Stimulated activated CD4-positive, alpha-beta T cell treated with anti-CD3 and anti-CD28 coated beads, Interleukin-15, amount 100 ng/mL, for 48 hours (primary cell): ENCODE results near the gene TBXAS1.

ENCODE experiments used
- DNase-seq, 2 donors: peaks; one replicate each; pipeline ENCODE4 v3.0.0-alpha.2; 2020; ENCODE audit warnings: low read depth in 2 of 2

TBXAS1 gene

DNA sequence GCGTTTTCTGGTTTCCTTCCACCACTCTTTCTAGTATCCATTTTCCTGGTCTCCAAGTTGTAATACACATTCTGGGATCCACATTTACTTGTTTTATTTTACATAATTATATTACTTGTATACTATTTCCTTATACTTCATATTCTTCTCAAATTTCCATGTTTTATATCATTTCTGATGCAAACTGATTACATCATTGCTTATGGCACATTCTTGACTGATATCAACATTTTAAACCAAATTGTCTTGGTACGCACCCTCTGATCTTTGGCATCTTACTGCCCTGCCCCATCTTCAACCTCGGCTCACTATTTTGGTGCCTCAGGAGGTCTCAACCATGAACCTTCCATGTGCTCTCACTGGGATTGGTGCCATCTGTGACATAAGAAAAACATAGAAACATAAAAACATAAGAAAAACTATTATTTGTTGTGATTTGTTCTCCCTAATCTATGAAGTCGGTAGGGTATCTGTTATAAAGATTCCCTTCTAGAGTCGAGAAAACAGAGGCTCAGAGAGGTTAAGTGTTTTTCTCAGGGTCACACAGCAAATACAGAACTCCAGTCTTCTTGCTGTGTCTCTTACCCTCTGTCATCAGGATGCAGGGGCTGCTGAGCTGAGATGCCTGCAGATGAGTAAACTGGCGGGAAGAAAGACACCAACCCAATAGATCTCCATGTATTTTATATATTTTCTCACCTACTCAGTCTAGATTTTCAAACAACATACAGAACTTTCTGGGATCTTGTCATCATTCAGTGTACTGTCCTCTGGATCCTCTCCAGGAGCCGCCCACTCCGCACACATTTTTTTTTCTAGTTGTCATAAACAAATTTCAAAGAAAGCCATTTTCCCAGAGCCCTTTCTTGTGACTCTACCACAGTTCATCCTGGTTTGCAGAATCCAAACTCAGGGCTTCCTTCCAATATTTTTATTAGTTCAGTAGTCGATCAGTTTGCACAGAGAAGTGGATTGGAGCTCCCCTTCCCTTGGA, 154.2 kb downstream of the TBXAS1 start:
- no peak for DNase-seq

DNA sequence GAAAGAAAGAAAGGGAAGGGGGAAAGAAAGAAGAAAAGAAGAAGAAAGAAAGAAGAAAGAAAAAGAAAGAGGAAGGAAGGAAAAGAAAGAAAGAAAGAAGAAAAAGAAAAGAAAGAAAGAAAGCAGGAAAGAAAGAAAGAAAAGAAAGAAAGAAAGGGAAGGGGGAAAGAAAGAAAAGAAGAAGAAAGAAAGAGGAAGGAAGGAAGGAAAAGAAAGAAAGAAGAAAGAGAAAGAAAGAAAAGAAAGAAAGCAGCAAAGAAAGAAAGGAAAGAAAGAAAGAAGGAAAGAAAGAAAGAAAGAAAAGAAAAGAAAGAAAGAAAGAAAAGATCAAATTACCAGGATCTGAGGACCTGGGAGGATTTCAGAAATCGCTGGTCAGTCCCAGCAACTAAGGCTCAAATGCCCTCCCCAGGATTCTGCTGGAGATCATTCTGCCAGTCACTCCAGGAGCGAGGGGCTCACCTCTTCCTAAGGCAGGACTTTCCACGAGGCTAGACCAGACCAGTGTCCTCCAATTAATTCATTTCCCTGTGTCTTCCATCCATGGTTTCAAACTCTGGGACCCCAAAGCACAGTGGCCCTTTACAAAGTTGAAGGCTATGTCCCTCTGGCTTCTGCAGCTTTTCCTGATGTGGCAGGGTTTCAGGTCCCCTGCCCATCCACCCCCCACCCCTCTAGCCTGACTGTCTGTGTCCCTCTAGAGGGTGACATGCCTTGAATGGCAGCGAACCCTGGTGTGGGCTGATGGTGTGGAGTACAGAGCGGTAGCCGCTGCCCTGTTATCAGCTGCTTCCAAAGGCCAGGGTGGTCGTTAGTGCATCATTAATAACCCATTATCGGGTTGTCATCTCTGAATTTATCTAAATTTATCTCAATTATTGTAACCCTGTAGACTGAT, 155.8 kb downstream of the TBXAS1 start:
- no peak for DNase-seq

DNA sequence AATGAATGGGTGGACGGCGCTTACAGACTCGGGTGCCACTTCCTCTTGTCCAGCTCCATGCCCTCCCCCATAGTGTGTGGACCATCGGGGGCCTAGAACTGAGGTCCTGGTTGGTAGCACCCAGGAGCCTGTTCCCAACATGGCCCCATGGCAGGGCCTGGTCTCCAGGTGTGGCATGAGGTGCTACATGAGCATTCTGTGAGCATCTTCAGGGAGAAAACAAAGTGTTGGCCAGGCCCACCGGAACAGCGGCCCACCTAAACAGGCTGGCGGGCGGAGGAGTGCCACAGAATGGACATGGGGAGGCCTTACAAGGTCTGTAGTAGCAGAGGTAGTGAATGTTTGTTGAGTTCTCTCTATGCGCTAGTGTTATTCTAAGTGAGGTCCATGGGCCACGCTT, 156.7 kb downstream of the TBXAS1 start:
- no peak for DNase-seq

DNA sequence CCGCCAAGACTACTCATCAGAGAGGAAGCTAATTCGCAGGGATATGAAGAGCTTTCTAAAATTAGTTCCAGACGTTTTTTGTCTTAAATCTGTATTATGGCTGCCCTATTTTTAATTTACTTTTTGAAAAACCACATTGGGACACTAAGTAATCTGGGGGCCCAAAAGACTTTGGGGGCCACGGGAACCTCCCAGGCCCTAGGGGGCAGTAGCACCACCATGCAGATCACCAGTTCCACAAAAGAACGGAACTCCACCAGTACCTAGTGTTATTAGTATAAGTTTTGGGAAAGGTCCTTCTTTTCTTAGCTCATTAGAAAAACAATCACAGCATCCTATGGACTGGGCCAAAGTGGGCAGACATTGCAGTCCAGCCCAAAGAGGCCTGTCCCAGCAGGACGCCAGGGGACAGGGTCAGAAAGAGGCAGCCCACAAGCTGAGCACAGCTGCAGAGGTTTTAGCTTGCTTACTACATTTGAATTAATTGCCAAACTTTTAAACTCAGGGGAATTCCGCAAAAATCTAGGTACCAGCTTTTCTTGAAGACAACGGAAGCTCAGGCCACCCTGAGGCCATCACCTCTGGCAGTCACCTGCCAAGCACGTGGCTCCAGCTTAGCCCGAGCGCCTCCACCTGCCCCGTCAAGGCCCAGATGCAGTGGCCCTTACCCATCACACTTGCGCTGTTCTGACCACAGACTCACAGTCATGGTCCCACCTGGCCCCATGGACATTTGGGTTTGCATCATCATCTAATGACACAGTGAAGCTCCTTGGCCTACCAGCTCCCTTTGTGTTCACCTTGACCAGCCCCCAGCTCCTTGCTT, 158.8 kb downstream of the TBXAS1 start:
- no peak for DNase-seq

DNA sequence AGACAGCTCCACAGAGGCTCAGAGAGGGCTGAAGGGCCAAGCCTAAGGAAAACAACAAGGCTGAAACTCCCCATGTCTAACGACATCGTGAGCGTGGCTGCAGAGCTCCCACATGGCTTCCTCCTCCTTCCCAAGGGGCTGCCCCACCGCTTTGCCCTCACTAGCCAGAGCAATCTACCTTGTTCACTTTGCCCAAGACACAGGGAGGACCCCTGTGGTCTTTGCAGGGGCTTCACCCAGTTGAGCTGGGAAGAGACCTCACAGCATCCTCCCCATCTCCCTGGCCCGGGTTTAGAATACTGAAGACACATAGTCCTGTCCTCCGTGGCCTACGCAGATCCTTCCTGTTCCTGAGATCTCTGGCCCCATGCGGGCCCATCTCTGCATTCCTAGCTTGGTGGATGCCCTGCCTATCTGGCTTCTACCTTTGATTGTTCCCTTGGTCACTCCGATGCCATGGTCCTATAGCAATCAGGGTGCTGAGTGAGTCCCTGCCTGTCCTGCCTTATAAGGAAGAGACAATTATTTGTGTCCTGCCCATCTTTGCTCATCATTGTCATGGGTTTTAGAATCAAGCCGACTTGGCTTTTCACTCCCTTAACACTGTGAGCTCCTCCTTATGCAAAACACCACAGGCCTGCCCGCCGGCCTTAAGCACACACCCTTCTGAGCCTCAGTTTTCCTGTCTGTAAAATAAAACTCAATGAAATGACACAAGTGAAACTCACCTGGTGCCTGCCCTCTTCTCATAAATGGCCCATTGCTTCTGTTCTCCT, 160.5 kb downstream of the TBXAS1 start:
- DNase-seq: no peak

DNA sequence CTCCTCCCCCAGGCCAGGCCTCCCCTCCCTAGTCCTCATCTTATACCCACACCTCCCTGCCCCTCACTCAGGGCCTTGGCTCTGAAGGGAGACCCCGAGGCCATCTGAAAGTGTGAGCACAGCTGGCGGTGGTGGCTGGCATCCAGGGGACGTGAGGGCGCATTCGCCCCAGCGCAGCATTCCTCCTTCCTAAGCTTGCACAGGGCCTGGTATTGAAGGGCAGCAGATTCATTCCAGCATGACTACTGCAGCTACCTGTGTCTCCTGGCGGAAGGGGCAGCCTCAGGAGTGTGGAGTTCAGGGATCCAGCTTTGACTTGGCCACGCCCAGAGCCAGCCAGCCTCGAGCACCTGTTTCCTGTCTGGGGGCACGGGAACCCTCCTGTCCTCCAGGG, 161.1 kb downstream of the TBXAS1 start:
- no peak for DNase-seq

DNA sequence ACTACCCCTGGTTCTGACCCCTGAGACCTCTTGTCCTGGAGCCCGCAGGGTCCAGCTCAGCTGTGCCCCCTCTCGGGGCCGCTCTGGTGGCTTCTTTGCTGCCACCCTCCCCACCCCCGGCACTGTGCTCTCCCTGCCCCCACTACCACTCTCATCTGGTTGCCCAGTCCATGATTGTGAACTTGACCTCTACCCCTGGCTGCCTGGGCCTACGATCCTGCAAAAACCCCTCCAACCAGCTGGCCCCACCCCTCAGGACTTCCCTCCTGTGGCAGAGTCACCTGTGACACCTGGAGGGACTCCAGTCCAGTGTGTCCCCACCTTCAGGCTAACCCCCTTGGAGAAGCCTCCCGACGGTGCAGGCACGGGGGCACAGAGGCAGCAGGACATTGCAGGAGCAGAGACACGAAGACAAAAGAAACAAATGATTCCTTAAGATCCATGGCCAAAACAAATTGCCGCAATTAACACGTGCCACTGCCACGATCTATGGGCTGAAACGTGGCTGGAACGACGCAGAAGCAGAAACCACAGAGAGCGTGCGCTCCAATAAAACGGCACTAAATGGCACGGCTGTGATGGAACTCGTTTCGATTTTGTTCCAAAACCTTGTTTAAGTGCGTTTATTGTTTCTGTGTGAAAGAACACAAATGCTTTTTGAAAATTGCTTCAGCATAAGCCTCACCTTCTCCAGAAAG, 161.7 kb downstream of the TBXAS1 start:
- no peak for DNase-seq

DNA sequence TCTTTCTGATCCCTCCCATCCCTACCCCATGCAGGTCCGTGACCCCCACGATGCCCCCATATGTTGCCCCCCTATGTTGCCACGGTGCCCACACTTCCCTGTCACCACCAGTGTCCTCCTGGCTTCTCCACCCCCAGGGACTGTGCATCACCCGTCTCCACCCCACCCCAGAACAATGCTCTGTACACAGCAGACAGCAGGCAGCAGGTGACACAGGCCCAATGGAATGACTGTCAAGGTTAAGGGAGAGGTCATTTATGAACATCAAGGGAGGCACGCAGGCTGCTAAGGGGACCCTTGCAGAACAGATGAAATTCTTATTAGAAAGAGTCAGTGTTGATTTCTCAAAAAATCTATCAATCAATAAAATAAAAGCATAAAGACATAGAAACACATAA, 162.2 kb downstream of the TBXAS1 start:
- no peak for DNase-seq

DNA sequence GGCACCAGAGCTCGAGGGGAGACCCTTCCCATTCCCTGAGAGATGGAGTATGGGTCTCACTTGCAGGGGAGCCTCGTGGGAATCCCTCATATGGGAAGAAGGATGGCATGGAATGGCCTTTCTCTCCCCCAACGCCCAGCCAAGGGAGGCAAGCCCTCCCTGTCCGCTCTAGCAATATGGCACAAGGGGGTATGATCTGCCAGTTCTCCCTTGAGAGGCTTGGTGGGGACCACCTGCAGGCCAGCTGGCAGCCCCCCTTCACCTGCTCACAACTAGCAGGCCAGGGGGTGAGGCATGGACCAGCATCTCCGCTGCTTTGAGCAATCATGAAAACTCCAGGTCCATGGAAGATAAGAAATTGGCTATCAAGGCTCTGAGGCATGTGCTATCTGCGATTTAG, 162.8 kb downstream of the TBXAS1 start:
- DNase-seq: no peak

DNA sequence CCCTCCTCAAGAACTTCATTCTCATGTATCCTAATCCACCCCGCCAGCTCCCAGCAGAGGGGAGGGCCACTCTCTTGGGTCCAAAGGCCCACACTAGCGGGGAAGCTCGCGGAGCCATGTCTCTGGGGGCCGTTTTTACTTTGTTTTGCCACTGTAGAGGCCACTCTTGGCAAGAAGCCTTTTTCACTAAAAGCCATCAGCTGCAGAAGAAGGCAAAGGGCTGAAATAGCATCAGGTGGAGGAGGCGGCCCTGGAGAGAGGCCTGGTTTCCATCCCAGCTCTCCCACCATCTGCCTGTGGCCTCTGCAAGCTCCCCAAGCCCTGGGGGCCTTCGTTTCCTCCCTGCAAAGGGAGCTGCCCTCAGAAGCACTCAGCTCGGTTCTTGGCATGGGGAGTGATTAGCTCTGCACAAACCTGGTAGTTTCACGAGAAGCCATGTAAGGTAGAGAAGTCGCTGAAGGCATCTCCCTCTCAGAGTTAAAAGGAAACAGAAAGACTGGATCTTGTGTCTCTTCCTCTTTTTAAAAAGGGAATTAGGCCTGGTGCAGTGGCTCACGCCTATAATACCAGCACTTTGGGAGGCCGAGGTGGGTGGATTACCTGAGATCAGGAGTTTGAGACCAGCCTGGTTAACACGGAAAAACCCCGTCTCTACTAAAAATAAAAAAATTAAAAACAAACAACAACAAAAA, 163.4 kb downstream of the TBXAS1 start:
- no peak for DNase-seq

DNA sequence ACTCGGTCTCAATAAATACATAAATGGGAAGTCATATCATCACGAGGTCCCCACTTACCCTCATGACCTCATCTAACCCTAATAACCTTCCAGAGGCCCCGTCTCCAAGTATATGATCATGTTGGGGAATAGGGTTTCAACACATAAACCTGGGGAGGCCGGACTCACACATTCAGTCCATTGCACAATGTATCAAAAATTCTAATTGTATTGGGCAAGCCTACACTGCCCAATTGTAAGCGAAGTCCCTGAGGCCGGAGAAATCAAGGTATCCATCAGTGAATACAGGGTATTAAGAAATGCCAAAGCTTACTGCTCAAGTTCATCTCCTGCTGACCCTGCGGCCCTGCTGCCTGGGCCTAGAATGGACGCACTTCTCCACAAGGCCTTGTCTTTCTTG, 164.1 kb downstream of the TBXAS1 start:
- DNase-seq: no peak

DNA sequence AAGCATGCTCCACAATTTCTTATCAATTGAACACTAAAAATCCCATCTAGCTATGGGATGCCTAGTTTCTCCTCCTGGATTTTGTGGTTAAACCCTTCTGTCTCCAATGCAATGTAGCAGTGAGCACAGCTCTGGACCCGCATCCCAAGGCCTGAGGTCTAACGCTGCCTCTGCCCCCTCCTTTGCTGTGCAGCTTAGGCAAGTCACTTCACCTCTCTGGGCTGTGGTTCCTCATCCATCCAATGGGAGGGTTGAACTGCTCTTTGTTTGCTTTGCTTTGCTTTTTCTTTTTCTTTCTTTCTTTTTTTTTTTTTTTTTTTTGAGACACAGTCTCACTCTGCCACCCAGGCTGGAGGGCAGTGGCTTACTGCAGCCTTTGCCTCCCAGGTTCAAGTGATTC, 164.5 kb downstream of the TBXAS1 start:
- no peak for DNase-seq

DNA sequence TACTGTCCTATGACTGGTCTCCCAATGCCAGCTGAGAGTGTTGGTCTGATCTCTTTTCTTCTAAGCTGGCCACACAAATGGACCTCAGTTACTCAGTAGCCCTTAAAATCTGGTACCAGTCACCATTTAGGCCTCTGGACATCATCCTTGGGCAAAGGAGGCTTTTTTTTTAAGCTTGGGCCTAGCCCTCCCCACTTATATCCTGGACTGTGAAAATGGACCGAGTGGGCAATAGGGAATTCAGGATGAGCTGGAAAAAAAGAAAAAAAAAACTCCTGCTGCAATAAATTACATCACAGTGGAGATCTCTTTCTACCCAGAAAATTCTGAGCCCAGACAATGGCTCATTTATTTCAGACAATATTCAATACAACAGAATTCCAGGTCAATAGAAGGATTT, 165.3 kb downstream of the TBXAS1 start:
- DNase-seq: no peak

DNA sequence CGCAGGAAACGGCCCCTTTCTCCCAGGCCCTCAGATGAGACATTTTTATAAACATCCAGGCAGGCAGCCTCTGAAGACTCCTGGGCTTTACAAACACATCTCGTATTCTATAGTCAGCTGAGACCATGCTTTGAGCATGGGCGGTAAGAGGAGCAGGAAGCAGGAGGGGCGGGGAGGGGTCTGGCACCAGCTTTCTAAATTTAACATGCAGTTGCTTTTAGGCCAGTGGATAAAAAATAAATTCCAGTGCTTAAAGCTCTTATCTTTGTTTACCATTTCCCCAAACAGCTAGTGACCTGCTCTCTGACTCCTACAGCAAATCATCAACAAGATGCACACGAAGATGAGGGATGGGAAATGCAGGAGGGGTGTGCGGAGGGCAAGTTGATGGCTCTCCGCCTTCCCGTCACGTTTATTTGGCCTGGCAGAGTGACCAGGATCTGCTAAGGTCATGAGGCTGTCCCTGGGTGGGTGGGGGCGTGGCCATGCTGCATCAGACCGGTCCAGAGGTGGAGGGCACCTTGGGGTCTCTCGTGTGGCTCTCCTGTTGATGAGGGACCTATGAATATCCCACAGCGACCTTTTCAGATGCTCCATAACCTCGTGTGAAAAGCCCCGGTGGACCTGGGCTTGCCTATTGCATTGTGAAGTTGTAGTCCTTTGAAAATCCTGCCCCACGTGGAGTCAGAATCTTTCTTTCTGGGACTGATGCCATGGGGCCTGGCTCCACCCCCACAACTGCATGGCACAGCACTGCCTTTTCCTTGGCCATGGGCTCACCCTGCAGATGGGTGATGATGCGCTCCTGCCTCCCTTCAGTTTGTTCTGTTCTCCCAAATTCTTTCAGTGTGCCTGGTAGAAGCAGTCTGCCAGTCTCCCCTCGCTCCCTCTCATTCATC, 166.2 kb downstream of the TBXAS1 start:
- no peak for DNase-seq

DNA sequence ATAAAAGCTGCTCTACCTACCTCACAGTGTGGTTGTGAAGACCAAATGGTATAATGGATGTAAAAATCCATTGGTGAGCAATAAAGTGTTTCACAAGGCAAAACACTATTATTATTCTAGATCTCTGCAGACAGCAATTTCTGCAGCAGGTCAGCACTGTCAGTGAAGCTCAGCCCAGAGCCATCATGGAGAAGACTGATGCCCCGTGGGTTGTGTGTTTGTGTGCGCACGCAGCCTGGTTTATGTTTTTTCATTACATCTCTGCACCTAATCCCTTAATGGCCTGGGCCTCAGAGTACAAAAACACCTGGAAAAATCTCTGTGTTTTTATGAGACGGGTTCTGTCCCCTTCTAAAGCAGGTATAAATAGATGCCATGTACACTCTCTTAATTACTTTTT, 169.5 kb downstream of the TBXAS1 start:
- no peak for DNase-seq

DNA sequence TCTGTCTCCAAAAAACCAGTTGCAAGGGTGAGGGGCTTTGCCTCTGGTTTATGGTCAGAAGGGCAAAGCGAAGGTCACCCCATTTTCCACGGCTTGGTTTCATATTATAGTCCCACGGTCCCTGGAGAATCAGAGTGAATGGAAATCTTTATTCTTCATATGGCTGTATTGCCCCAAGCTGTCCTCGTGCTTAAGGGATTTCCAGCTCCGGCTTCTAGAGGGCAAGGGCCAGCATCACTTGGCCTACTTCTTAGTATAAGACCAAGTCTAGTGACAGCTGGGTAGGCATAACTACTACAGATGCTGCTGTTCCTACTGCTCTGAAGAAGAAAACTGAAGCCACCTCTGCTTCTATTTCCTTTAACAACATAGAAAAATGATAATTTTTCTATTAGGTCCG, 170.5 kb downstream of the TBXAS1 start:
- no peak for DNase-seq

DNA sequence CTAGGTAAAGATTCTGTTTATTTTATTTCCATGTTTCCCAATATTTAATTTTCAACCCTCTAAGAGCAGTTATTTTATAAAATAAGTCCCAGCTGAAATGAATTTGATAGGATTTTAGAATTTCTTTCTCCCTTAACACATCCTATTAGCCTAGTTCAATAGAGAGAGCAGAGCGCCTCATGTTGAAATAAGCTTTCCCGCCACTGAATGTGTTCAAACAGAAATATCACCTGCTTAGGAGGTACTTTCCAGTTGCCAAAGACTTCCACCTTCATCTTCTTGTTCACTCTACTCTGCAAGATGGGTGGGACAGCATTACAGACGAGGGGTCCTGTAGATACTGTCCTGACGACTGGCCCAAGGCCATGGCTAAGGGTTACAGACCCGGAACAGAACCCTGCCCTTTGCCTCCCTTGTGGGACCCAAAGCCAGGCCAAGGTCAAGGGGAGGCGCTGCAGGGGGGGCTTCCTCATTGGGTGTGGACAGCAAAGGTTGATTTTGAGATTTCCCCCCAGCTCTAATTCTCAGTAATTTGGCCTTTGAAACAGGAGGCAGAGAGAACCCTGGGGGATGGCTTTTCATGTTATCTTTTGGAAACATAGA, 171.7 kb downstream of the TBXAS1 start:
- no peak for DNase-seq

DNA sequence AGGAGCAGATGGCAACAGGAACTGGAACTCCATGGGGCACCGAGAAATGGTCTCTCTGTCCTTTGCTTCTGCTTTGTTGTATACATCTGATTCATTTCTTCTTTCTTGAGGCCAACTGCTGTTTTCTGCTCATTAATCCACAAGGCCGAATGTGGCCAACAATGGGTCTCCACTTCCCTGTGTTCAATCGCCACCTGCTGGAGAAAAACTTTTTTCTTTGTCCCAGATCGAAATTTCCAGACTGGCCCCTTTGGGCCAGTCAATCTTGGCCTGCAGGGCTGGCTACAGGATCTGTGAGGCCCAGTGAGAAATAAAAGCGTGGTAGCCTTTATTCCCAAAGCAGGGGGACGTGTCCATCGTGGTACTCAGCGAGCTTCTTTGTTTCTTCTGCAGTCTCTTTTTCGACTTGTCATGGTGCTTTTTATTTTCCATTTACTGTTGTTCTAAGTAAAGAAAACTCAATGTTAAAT, 174.9 kb downstream of the TBXAS1 start:
- peak in 1 of 2 donors; percentile 25 for DNase-seq
